Muscle of leg (tissue), 11 donors: Measurements from ENCODE around the gene IL16. TPM values are rescaled to one million over a fixed set of nuclear protein-coding genes. Genes with fewer than 3 reads are reported as not detected.
A peak's percentile ranks its signal among the peaks of the same experiment; 100 is the strongest.

Source experiments
- DNase-seq: peaks from one replicate; pipeline ENCODE4 v3.0.0; 2013
- H3K27ac ChIP-seq: one replicate; pipeline ENCODE4 v1.5.1; 2013; ENCODE audit warnings: mild to moderate bottlenecking, low read length, control low read depth
- H3K27me3 ChIP-seq: one replicate; pipeline ENCODE4 v1.6.1; 2013; ENCODE audit warnings: low read length; ENCODE audit not compliant: control insufficient read depth, insufficient read depth
- H3K36me3 ChIP-seq: one replicate; pipeline ENCODE4 v1.6.1; 2013; ENCODE audit warnings: low read length; ENCODE audit not compliant: control insufficient read depth, insufficient read depth
- H3K4me1 ChIP-seq: one replicate; pipeline ENCODE4 v1.6.1; 2013; ENCODE audit warnings: low read length; ENCODE audit not compliant: control insufficient read depth, insufficient read depth
- H3K4me3 ChIP-seq: one replicate; pipeline ENCODE4 v1.5.1; 2013; ENCODE audit warnings: low read length, control low read depth
- H3K9me3 ChIP-seq: replicated peaks from 2 replicates; pipeline ENCODE4 v1.6.1; 2013; ENCODE audit warnings: low read depth, low read length; ENCODE audit not compliant: control insufficient read depth
- WGBS: methylation state at CpG from one replicate; pipeline ENCODE4 v1.1.5; 2013; ENCODE audit warnings: missing lambda C conversion rate; ENCODE audit not compliant: insufficient coverage; 5-methylcytosine and 5-hydroxymethylcytosine counted together
- polyA plus RNA-seq, 8 donors: library from polyadenylated mRNA; unstranded; fragments of 120-200 nt; gene quantifications; one replicate each; pipeline versions ENCODE4 v1.2.1 to v1.2.3, GENCODE V29; 2013; ENCODE audit warnings: inconsistent platforms in 1 of 8, low replicate concordance in 1 of 8; ENCODE audit not compliant: insufficient read length in 8 of 8, insufficient read depth in 1 of 8
- total RNA-seq: library from RNA; stranded (reverse); fragments of 120-200 nt; gene quantifications from one replicate; pipeline ENCODE4 v1.2.4, GENCODE V29; 2013

The IL16 gene
- total and polyA plus RNA-seq, 9 donors = 3.9 to 8.9 (median 7.3) TPM

- 58% methylated on average over 2 of the region's 2 CpGs for WGBS
- Histone ChIP-seq H3K27me3 (peaks cover 6% of the 10 kb centered on the region), H3K4me3 (no peak overlapping the region), H3K27ac (no peak overlapping the region), H3K4me1 (peaks cover 12% of the 10 kb centered on the region), H3K9me3 (no peaks in the 10 kb centered on the region), H3K36me3 (no peaks in the 10 kb centered on the region)
- DNase-seq = peak; percentile 64
Measured at GRCh38 chr15:81174125-81174791, 22.4 kb upstream of the IL16 start.

- Histone ChIP-seq H3K27me3 (peaks cover 6% of the 10 kb centered on the region), H3K27ac (no peak overlapping the region), H3K4me1 (peaks cover 12% of the 10 kb centered on the region)
Measured at GRCh38 chr15:81174792-81175327, 21.8 kb upstream of the IL16 start.

GRCh38 chr15:81175496-81175895 lies 21.2 kb upstream of the IL16 start:
- WGBS = 93% methylated on average over 1 of the region's 1 CpG
- Histone ChIP-seq H3K4me3 (no peak overlapping the region), H3K4me1 (peaks cover 12% of the 10 kb centered on the region), H3K27me3 (peaks cover 6% of the 10 kb centered on the region), H3K36me3 (no peaks in the 10 kb centered on the region), H3K27ac (no peak overlapping the region), H3K9me3 (no peaks in the 10 kb centered on the region)
- no peak for DNase-seq

More at GRCh38 chr15:81174792-81175327, 21.8 kb upstream of the IL16 start:
- Histone ChIP-seq H3K36me3 (no peaks in the 10 kb centered on the region), H3K9me3 (no peaks in the 10 kb centered on the region), H3K4me3 (no peak overlapping the region)
- no peak for DNase-seq
- 67% methylated on average over 1 of the region's 1 CpG for WGBS

GRCh38 chr15:81176291-81176893 lies 20.3 kb upstream of the IL16 start:
- peak; percentile 76 for DNase-seq
- peaks cover 12% of the 10 kb centered on the region for H3K4me1 ChIP-seq
- H3K9me3 ChIP-seq = no peaks in the 10 kb centered on the region
- 42% methylated on average over 10 of the region's 16 CpGs for WGBS
- no peaks in the 10 kb centered on the region for H3K36me3 ChIP-seq
- peak overlapping the region; percentile 65 for H3K27ac ChIP-seq
- H3K27me3 ChIP-seq = peaks cover 7% of the 10 kb centered on the region
- no peak overlapping the region for H3K4me3 ChIP-seq

GRCh38 chr15:81178365-81178764 lies 18.3 kb upstream of the IL16 start:
- DNase-seq = no peak
- peaks cover 12% of the 10 kb centered on the region for H3K27me3 ChIP-seq
- no peak overlapping the region for H3K4me3 ChIP-seq
- H3K4me1 ChIP-seq = peaks cover 15% of the 10 kb centered on the region
- no CpG with 5 or more reads among the region's 2 CpGs for WGBS
- H3K36me3 ChIP-seq = no peaks in the 10 kb centered on the region
- H3K27ac ChIP-seq = no peak overlapping the region
- H3K9me3 ChIP-seq = no peaks in the 10 kb centered on the region

GRCh38 chr15:81181220-81181619 lies 15.5 kb upstream of the IL16 start:
- Histone ChIP-seq H3K4me3 (no peak overlapping the region), H3K9me3 (no peaks in the 10 kb centered on the region), H3K36me3 (no peaks in the 10 kb centered on the region), H3K27ac (no peak overlapping the region), H3K4me1 (peaks cover 10% of the 10 kb centered on the region), H3K27me3 (peaks cover 11% of the 10 kb centered on the region)
- no peak for DNase-seq
- 80% methylated on average over 3 of the region's 3 CpGs for WGBS

GRCh38 chr15:81182031-81182755 lies 14.5 kb upstream of the IL16 start:
- DNase-seq = peak; percentile 43
- 20% methylated on average over 1 of the region's 13 CpGs for WGBS
- H3K27ac ChIP-seq = no peak overlapping the region
- peaks cover 10% of the 10 kb centered on the region for H3K27me3 ChIP-seq
- H3K4me1 ChIP-seq = peaks cover 4% of the 10 kb centered on the region
- no peaks in the 10 kb centered on the region for H3K36me3 ChIP-seq
- H3K4me3 ChIP-seq = no peak overlapping the region
- H3K9me3 ChIP-seq = no peaks in the 10 kb centered on the region

- peaks cover 10% of the 10 kb centered on the region for H3K27me3 ChIP-seq
Measured at GRCh38 chr15:81182756-81183438, 13.8 kb upstream of the IL16 start.

GRCh38 chr15:81183439-81183775 lies 13.3 kb upstream of the IL16 start:
- peaks cover 4% of the 10 kb centered on the region for H3K4me1 ChIP-seq
- H3K4me3 ChIP-seq = no peak overlapping the region
- WGBS = 79% methylated on average over 3 of the region's 4 CpGs
- peaks cover 10% of the 10 kb centered on the region for H3K27me3 ChIP-seq
- no peaks in the 10 kb centered on the region for H3K36me3 ChIP-seq
- H3K9me3 ChIP-seq = no peaks in the 10 kb centered on the region
- DNase-seq = no peak
- no peak overlapping the region for H3K27ac ChIP-seq

More at GRCh38 chr15:81182756-81183438, 13.8 kb upstream of the IL16 start:
- H3K27ac ChIP-seq = no peak overlapping the region
- H3K9me3 ChIP-seq = no peaks in the 10 kb centered on the region
- peaks cover 4% of the 10 kb centered on the region for H3K4me1 ChIP-seq
- WGBS = 20% methylated on average over 6 of the region's 13 CpGs
- H3K4me3 ChIP-seq = no peak overlapping the region
- H3K36me3 ChIP-seq = no peaks in the 10 kb centered on the region
- DNase-seq = peak; percentile 25

- Histone ChIP-seq H3K27ac (no peak overlapping the region), H3K27me3 (peaks cover 10% of the 10 kb centered on the region), H3K4me1 (peaks cover 4% of the 10 kb centered on the region), H3K36me3 (no peaks in the 10 kb centered on the region), H3K9me3 (no peaks in the 10 kb centered on the region), H3K4me3 (no peak overlapping the region)
- WGBS = 81% methylated on average over 3 of the region's 5 CpGs
- DNase-seq = no peak
Measured at GRCh38 chr15:81184188-81184587, 12.5 kb upstream of the IL16 start.
